Loucy (cell line): ENCODE measurements around the gene CYB5R3.

Experiments
- H2AFZ ChIP-seq: fragments of 200-600 bp; sonication (generic); 2 replicates; pipeline ENCODE4 v1.6.0; 2016; ENCODE audit warnings: antibody characterized with exemption, mild to moderate bottlenecking, low read length, moderate library complexity
- H3F3A ChIP-seq: fragments of 200-600 bp; 2 replicates; pipeline ENCODE4 v1.6.0; 2016; ENCODE audit warnings: antibody characterized with exemption, low read depth, mild to moderate bottlenecking
- H3K27me3 ChIP-seq: fragments of 200-600 bp; sonication (generic); 2 replicates; pipeline ENCODE4 v1.6.1; 2014; ENCODE audit warnings: low read length, mild to moderate bottlenecking; ENCODE audit not compliant: insufficient read depth, poor library complexity, severe bottlenecking
- H3K36me3 ChIP-seq: fragments of 200-600 bp; sonication (generic); 2 replicates; pipeline ENCODE4 v1.6.1; 2016; ENCODE audit warnings: low read length; ENCODE audit not compliant: insufficient read depth
- H3K4me1 ChIP-seq: fragments of 200-600 bp; sonication (generic); 2 replicates; pipeline ENCODE4 v1.5.1; 2014; ENCODE audit warnings: low read length, mild to moderate bottlenecking; ENCODE audit not compliant: insufficient read depth, poor library complexity, severe bottlenecking
- H3K4me2 ChIP-seq: fragments of 200-600 bp; sonication (generic); 2 replicates; pipeline ENCODE4 v1.6.0; 2014; ENCODE audit warnings: antibody characterized with exemption, low read length, low read depth, mild to moderate bottlenecking; ENCODE audit not compliant: poor library complexity, severe bottlenecking
- H3K4me3 ChIP-seq: fragments of 200-600 bp; sonication (generic); 2 replicates; pipeline ENCODE4 v1.5.1; 2014; ENCODE audit warnings: low read length, mild to moderate bottlenecking, mixed read lengths; ENCODE audit not compliant: poor library complexity, severe bottlenecking
- H3K79me2 ChIP-seq: fragments of 200-600 bp; sonication (generic); 2 replicates; pipeline ENCODE4 v1.6.1; 2014; ENCODE audit warnings: low read length; ENCODE audit not compliant: insufficient read depth
- H3K9ac ChIP-seq: fragments of 200-600 bp; sonication (generic); 2 replicates; pipeline ENCODE4 v1.6.0; 2014; ENCODE audit warnings: mild to moderate bottlenecking, low read depth, low read length, moderate library complexity; ENCODE audit not compliant: poor library complexity, severe bottlenecking
- H3K9me2 ChIP-seq: fragments of 200-600 bp; sonication (generic); replicated peaks from 2 replicates; pipeline ENCODE4 v1.6.1; 2016; ENCODE audit warnings: low read depth, low read length, mixed read lengths
- H3K9me3 ChIP-seq: fragments of 200-600 bp; sonication (generic); 2 replicates; pipeline ENCODE4 v1.6.1; 2014; ENCODE audit warnings: mild to moderate bottlenecking, antibody characterized with exemption, low read length, low read depth; ENCODE audit not compliant: insufficient read depth
- H4K20me1 ChIP-seq: fragments of 200-600 bp; sonication (generic); 2 replicates; pipeline ENCODE4 v1.6.0; 2014; ENCODE audit warnings: antibody characterized with exemption, low read length, mild to moderate bottlenecking; ENCODE audit not compliant: insufficient read depth, poor library complexity, severe bottlenecking
- CTCF ChIP-seq: fragments of 200-600 bp; sonication (generic); conservative IDR thresholded peaks from 2 replicates; pipeline ENCODE4 v1.5.1; 2014; ENCODE audit warnings: mild to moderate bottlenecking, antibody characterized with exemption, low read length
- EZH2phosphoT487 ChIP-seq: fragments of 200-600 bp; IDR thresholded peaks from 2 replicates; pipeline ENCODE4 v1.6.1; 2018; ENCODE audit warnings: antibody characterized with exemption, mild to moderate bottlenecking, moderate library complexity, borderline replicate concordance

Gene CYB5R3

GRCh38 chr22:42641801-42642413 is 7.3 kb downstream of the CYB5R3 start:
- H4K20me1 ChIP-seq = peaks cover 34% of the 10 kb centered on the region
- no peak overlapping the region for H3K9ac ChIP-seq
- no peak overlapping the region for H3K4me3 ChIP-seq
- no peak overlapping the region for H3K4me2 ChIP-seq
- TF ChIP-seq EZH2phosphoT487 = no peak
- no peak for TF ChIP-seq CTCF
- H3K9me2 ChIP-seq = no peaks in the 10 kb centered on the region
- no peak overlapping the region for H2AFZ ChIP-seq
- H3K27me3 ChIP-seq = no peaks in the 10 kb centered on the region
- H3F3A ChIP-seq = no peaks in the 10 kb centered on the region
- H3K36me3 ChIP-seq = no peaks in the 10 kb centered on the region
- peaks cover 40% of the 10 kb centered on the region; the same call in 1 of the 2 replicates for H3K79me2 ChIP-seq
- peaks cover 32% of the 10 kb centered on the region for H3K4me1 ChIP-seq
- H3K9me3 ChIP-seq = no peaks in the 10 kb centered on the region

GRCh38 chr22:42639541-42640241 is 9.5 kb downstream of the CYB5R3 start:
- Histone ChIP-seq H3K4me1 (peaks cover 10% of the 10 kb centered on the region), H2AFZ (no peak overlapping the region), H3F3A (no peaks in the 10 kb centered on the region), H3K27me3 (no peaks in the 10 kb centered on the region), H3K4me3 (no peak overlapping the region), H3K36me3 (peaks cover 13% of the 10 kb centered on the region; the same call in 1 of the 2 replicates), H3K79me2 (peaks cover 18% of the 10 kb centered on the region; the same call in 1 of the 2 replicates), H3K9me3 (no peaks in the 10 kb centered on the region), H3K9me2 (no peaks in the 10 kb centered on the region), H3K9ac (no peak overlapping the region), H3K4me2 (no peak overlapping the region), H4K20me1 (peaks cover 11% of the 10 kb centered on the region)
- no peak for TF ChIP-seq CTCF

GRCh38 chr22:42637555-42637954 is 11.6 kb downstream of the CYB5R3 start:
- Histone ChIP-seq H3K27me3 (no peaks in the 10 kb centered on the region), H3K4me1 (peaks cover 4% of the 10 kb centered on the region), H3F3A (no peaks in the 10 kb centered on the region), H2AFZ (no peak overlapping the region), H3K4me3 (no peak overlapping the region), H3K4me2 (no peak overlapping the region), H3K79me2 (peaks cover 4% of the 10 kb centered on the region; the same call in 1 of the 2 replicates), H3K9me2 (no peaks in the 10 kb centered on the region), H3K9me3 (no peaks in the 10 kb centered on the region), H3K36me3 (peaks cover 25% of the 10 kb centered on the region; the same call in 1 of the 2 replicates), H4K20me1 (peaks cover 2% of the 10 kb centered on the region), H3K9ac (no peak overlapping the region)
- TF ChIP-seq EZH2phosphoT487 (no peak), CTCF (no peak)
